GM23248 (cell line): Measurements from ENCODE around the gene SART1. TPM values are rescaled to one million over a fixed set of nuclear protein-coding genes. Genes with fewer than 3 reads are reported as not detected.

Source experiments
- DNase-seq: peaks from one replicate; pipeline ENCODE4 v3.0.0-alpha.2; 2015
- H2AFZ ChIP-seq: fragments of 200-600 bp; sonication (generic); 2 replicates; pipeline ENCODE4 v1.6.1; 2016; ENCODE audit warnings: antibody characterized with exemption
- H3F3A ChIP-seq: fragments of 200-600 bp; sonication (generic); 2 replicates; pipeline ENCODE4 v1.6.1; 2016; ENCODE audit warnings: mild to moderate bottlenecking, antibody characterized with exemption, mixed run types; ENCODE audit not compliant: insufficient read depth
- H3K27ac ChIP-seq: fragments of 200-600 bp; sonication (generic); 2 replicates; pipeline ENCODE4 v1.5.1; 2016; ENCODE audit warnings: mild to moderate bottlenecking
- H3K27me3 ChIP-seq: fragments of 200-600 bp; sonication (generic); replicated peaks from 2 replicates; pipeline ENCODE4 v1.6.1; 2016; ENCODE audit warnings: mild to moderate bottlenecking; ENCODE audit not compliant: insufficient read depth
- H3K36me3 ChIP-seq: fragments of 200-600 bp; sonication (generic); 2 replicates; pipeline ENCODE4 v1.6.1; 2016; ENCODE audit warnings: low read depth, mild to moderate bottlenecking
- H3K4me1 ChIP-seq: fragments of 200-600 bp; sonication (generic); 2 replicates; pipeline ENCODE4 v1.6.1; 2016; ENCODE audit warnings: mild to moderate bottlenecking; ENCODE audit not compliant: insufficient read depth
- H3K4me2 ChIP-seq: fragments of 200-600 bp; sonication (generic); one replicate; pipeline ENCODE4 v1.6.1; 2016; ENCODE audit warnings: mild to moderate bottlenecking; ENCODE audit not compliant: unreplicated experiment
- H3K4me3 ChIP-seq: fragments of 200-600 bp; sonication (generic); 2 replicates; pipeline ENCODE4 v1.5.1; 2016; ENCODE audit warnings: mild to moderate bottlenecking
- H3K79me2 ChIP-seq: fragments of 200-600 bp; sonication (generic); 2 replicates; pipeline ENCODE4 v1.6.1; 2016; ENCODE audit warnings: mild to moderate bottlenecking; ENCODE audit not compliant: insufficient read depth
- H3K9ac ChIP-seq: fragments of 200-600 bp; sonication (generic); 2 replicates; pipeline ENCODE4 v1.6.1; 2016; ENCODE audit warnings: mild to moderate bottlenecking
- H3K9me2 ChIP-seq: fragments of 200-600 bp; sonication (generic); 2 replicates; pipeline ENCODE4 v1.6.1; 2016; ENCODE audit warnings: mixed run types, mild to moderate bottlenecking, moderate library complexity; ENCODE audit not compliant: insufficient read depth
- H3K9me3 ChIP-seq: fragments of 200-600 bp; sonication (generic); one replicate; pipeline ENCODE4 v1.6.1; 2017; ENCODE audit warnings: low read depth
- H4K20me1 ChIP-seq: fragments of 200-600 bp; sonication (generic); 2 replicates; pipeline ENCODE4 v1.6.0; 2016; ENCODE audit not compliant: insufficient read depth
- EZH2 ChIP-seq: fragments of 200-600 bp; sonication (generic); IDR thresholded peaks from 2 replicates; pipeline ENCODE4 v1.6.1; 2018; ENCODE audit warnings: antibody characterized with exemption, mild to moderate bottlenecking; ENCODE audit not compliant: insufficient read depth, poor library complexity, severe bottlenecking
- EZH2phosphoT487 ChIP-seq: fragments of 200-600 bp; sonication (generic); IDR thresholded peaks from 2 replicates; pipeline ENCODE4 v1.6.1; 2018; ENCODE audit warnings: antibody characterized with exemption, moderate library complexity, mild to moderate bottlenecking, low read depth; ENCODE audit not compliant: insufficient read depth
- WGBS, 2 experiments: methylation state at CpG; one replicate each; pipeline ENCODE4 v1.1.6; 2015 to 2017; ENCODE audit warnings: low lambda C conversion rate in 2 of 2, low coverage in 1 of 2; ENCODE audit errors: missing lambda C conversion rate in 2 of 2; 5-methylcytosine and 5-hydroxymethylcytosine counted together
- in situ Hi-C: fragments of 300-500 bp; cut with MboI; formaldehyde crosslinking; loops from 2 replicates; pipeline ENCODE4 v1.15.0; 2020
- polyA plus RNA-seq: library from polyadenylated mRNA; unstranded; fragments of >200 nt; fragmentation: Nextera tagmentation; extraction: Ambion mirVana; gene quantifications from 2 replicates; pipeline ENCODE4 v1.2.1, GENCODE V29; 2016
- total RNA-seq: library from RNA; depleted of rRNA; stranded (reverse); fragments of >200 nt; shearing (Covaris generic); gene quantifications from 2 replicates; pipeline ENCODE4 v1.2.3, GENCODE V29; 2014

SART1 gene
- total and polyA plus RNA-seq, 2 experiments from 2014 or later, result 27.7 to 48.6 TPM

GRCh38 chr11:65954771-65955170, 6.8 kb upstream of the SART1 start:
- H3K9me2 ChIP-seq, result no peaks in the 10 kb centered on the region
- H3K36me3 ChIP-seq, result no peaks in the 10 kb centered on the region
- H3K9ac ChIP-seq, result no peak overlapping the region
- H3K4me2 ChIP-seq, result no peak overlapping the region
- TF ChIP-seq EZH2, result no peak
- no peak for TF ChIP-seq EZH2phosphoT487
- H3K79me2 ChIP-seq, result no peaks in the 10 kb centered on the region
- no peaks in the 10 kb centered on the region for H3F3A ChIP-seq
- no peaks in the 10 kb centered on the region for H3K4me1 ChIP-seq
- no peaks in the 10 kb centered on the region for H4K20me1 ChIP-seq
- no peak overlapping the region for H3K27ac ChIP-seq
- no peak overlapping the region for H2AFZ ChIP-seq
- no peak for DNase-seq
- no peaks in the 10 kb centered on the region for H3K9me3 ChIP-seq
- no peaks in the 10 kb centered on the region for H3K27me3 ChIP-seq
- in situ Hi-C loops, result no loop called here
- H3K4me3 ChIP-seq, result no peak overlapping the region
- WGBS, 2 experiments, result 72 to 75% methylated on average over 8 of the region's 8 CpGs

GRCh38 chr11:65958291-65958690, 3.2 kb upstream of the SART1 start:
- Histone ChIP-seq H3K36me3 (no peaks in the 10 kb centered on the region), H3K9me3 (no peaks in the 10 kb centered on the region), H3K79me2 (peaks cover 17% of the 10 kb centered on the region), H3K4me3 (no peak overlapping the region), H3K9ac (no peak overlapping the region), H3K4me2 (no peak overlapping the region), H3F3A (no peaks in the 10 kb centered on the region), H3K27ac (no peak overlapping the region), H4K20me1 (no peaks in the 10 kb centered on the region), H2AFZ (no peak overlapping the region), H3K4me1 (peaks cover 9% of the 10 kb centered on the region), H3K27me3 (no peaks in the 10 kb centered on the region), H3K9me2 (no peaks in the 10 kb centered on the region)
- WGBS, 2 experiments, result 30 to 35% methylated on average over 4 of the region's 4 CpGs
- TF ChIP-seq EZH2 (no peak), EZH2phosphoT487 (no peak)
- DNase-seq, result no peak
- in situ Hi-C loops, result no loop called here

- peaks cover 15% of the 10 kb centered on the region for H3K4me1 ChIP-seq
- H3K27me3 ChIP-seq, result no peaks in the 10 kb centered on the region
- no peak overlapping the region for H3K4me2 ChIP-seq
- no peak overlapping the region for H3K27ac ChIP-seq
- in situ Hi-C loops, result no loop called here
- no peaks in the 10 kb centered on the region for H3K9me2 ChIP-seq
- no peaks in the 10 kb centered on the region for H3K9me3 ChIP-seq
- no peak overlapping the region for H3K4me3 ChIP-seq
- 48 to 53% methylated on average over 17 of the region's 17 CpGs for WGBS, 2 experiments
- H2AFZ ChIP-seq, result no peak overlapping the region
- peaks cover 23% of the 10 kb centered on the region for H3K79me2 ChIP-seq
- DNase-seq, result no peak
- TF ChIP-seq EZH2 (no peak), EZH2phosphoT487 (no peak)
- 0 out of 2 replicates have a peak, but pooled peaks cover under 1% of the 10 kb centered on the region for H3K36me3 ChIP-seq
- no peaks in the 10 kb centered on the region for H3F3A ChIP-seq
- no peak overlapping the region for H3K9ac ChIP-seq
- no peaks in the 10 kb centered on the region for H4K20me1 ChIP-seq
Observed at GRCh38 chr11:65958774-65959420, 2.6 kb upstream of the SART1 start.

- whole genome bisulfite sequencing, 2 experiments, result 50 to 58% methylated on average over 15 to 16 of the region's 16 CpGs
- no peaks in the 10 kb centered on the region for H4K20me1 ChIP-seq
- 0 out of 2 replicates have a peak, but pooled peaks cover 8% of the 10 kb centered on the region for H3K36me3 ChIP-seq
Observed at GRCh38 chr11:65960824-65961266, 689 bp upstream of the SART1 start.

More at GRCh38 chr11:65960824-65961266, 689 bp upstream of the SART1 start:
- TF ChIP-seq EZH2phosphoT487 (no peak), EZH2 (no peak)
- Histone ChIP-seq H3K79me2 (peaks cover 43% of the 10 kb centered on the region), H2AFZ (peak overlapping the region; percentile 94), H3K4me2 (peak overlapping the region; percentile 93), H3K4me3 (peak overlapping the region; percentile 88), H3K9me2 (no peaks in the 10 kb centered on the region), H3K9me3 (no peaks in the 10 kb centered on the region), H3K9ac (peak overlapping the region; percentile 97), H3K27ac (peak overlapping the region; percentile 88), H3F3A (no peaks in the 10 kb centered on the region), H3K27me3 (no peaks in the 10 kb centered on the region), H3K4me1 (peaks cover 17% of the 10 kb centered on the region)
- no peak for DNase-seq
- in situ Hi-C loops, result no loop called here
